ENCODE data around the gene FTO. TPM values are rescaled to one million over a fixed set of nuclear protein-coding genes. Genes with fewer than 3 reads are reported as not detected.

FTO gene
- total RNA-seq, 4 donors from 2014 or later, result 102 to 138 (median 130) TPM

GRCh38 chr16:53988136-53988535 lies 284.2 kb downstream of the FTO start:
- no peaks in the 10 kb centered on the region for H3K9me3 ChIP-seq
- H3K36me3 ChIP-seq, result no peaks in the 10 kb centered on the region
- H3K27me3 ChIP-seq, result no peaks in the 10 kb centered on the region
- no peak overlapping the region for H3K4me3 ChIP-seq
- WGBS, 2 donors (ENCODE audit: low coverage in 1 of 2), result 75 to 79% methylated on average over 2 of the region's 2 CpGs
- no peak overlapping the region for H3K27ac ChIP-seq
- H3K4me1 ChIP-seq, result peaks cover 0 to 16% (median 0%) of the 10 kb centered on the region in 3 donors
- no peak for ATAC-seq
- no peak for TF ChIP-seq POLR2AphosphoS5 (IDR thresholded peaks at IDR 0.05)
- TF ChIP-seq CTCF (IDR thresholded peaks at IDR 0.05), result no peak
- TF ChIP-seq POLR2A (IDR thresholded peaks at IDR 0.05), result no peak
- TF ChIP-seq EP300 (IDR thresholded peaks at IDR 0.05), result no peak

- H3K27ac ChIP-seq, result no peak overlapping the region
- H3K36me3 ChIP-seq, result no peaks in the 10 kb centered on the region
- WGBS, 2 donors (ENCODE audit: low coverage in 1 of 2), result 91 to 98% methylated on average over 3 of the region's 3 CpGs
- no peaks in the 10 kb centered on the region for H3K9me3 ChIP-seq
- no peaks in the 10 kb centered on the region for H3K27me3 ChIP-seq
- no peak for TF ChIP-seq POLR2A (IDR thresholded peaks at IDR 0.05)
- TF ChIP-seq EP300 (IDR thresholded peaks at IDR 0.05), result no peak
- TF ChIP-seq CTCF (IDR thresholded peaks at IDR 0.05), result no peak
- TF ChIP-seq POLR2AphosphoS5 (IDR thresholded peaks at IDR 0.05), result no peak
- H3K4me3 ChIP-seq, result no peak overlapping the region
- ATAC-seq, result no peak
- peaks cover 0 to 16% (median 0%) of the 10 kb centered on the region in 3 donors for H3K4me1 ChIP-seq
These were observed 285.6 kb downstream of the FTO start for GRCh38 chr16:53989597-53989996.

GRCh38 chr16:53991754-53992378 lies 287.9 kb downstream of the FTO start:
- no peak for ATAC-seq
- no peaks in the 10 kb centered on the region for H3K36me3 ChIP-seq
- H3K4me1 ChIP-seq, result peaks cover 0 to 16% (median 0%) of the 10 kb centered on the region in 3 donors
- no peak overlapping the region for H3K4me3 ChIP-seq
- H3K27ac ChIP-seq, result no peak overlapping the region
- TF ChIP-seq POLR2A (IDR thresholded peaks at IDR 0.05) (no peak), POLR2AphosphoS5 (IDR thresholded peaks at IDR 0.05) (no peak), EP300 (IDR thresholded peaks at IDR 0.05) (no peak), CTCF (IDR thresholded peaks at IDR 0.05) (no peak)
- 50 to 60% methylated on average over 8 of the region's 8 CpGs for WGBS, 2 donors (ENCODE audit: low coverage in 1 of 2)
- H3K9me3 ChIP-seq, result no peaks in the 10 kb centered on the region
- H3K27me3 ChIP-seq, result no peaks in the 10 kb centered on the region

GRCh38 chr16:53995378-53995777 lies 291.4 kb downstream of the FTO start:
- TF ChIP-seq CTCF (IDR thresholded peaks at IDR 0.05), result no peak
- no peak for TF ChIP-seq POLR2AphosphoS5 (IDR thresholded peaks at IDR 0.05)
- no peak for TF ChIP-seq POLR2A (IDR thresholded peaks at IDR 0.05)
- no peak for TF ChIP-seq EP300 (IDR thresholded peaks at IDR 0.05)
- no peak for ATAC-seq
- Histone ChIP-seq H3K27ac (no peak overlapping the region), H3K4me1 (peaks cover 0 to 16% (median 0%) of the 10 kb centered on the region in 3 donors), H3K36me3 (no peaks in the 10 kb centered on the region), H3K27me3 (no peaks in the 10 kb centered on the region), H3K9me3 (no peaks in the 10 kb centered on the region), H3K4me3 (no peak overlapping the region)
- 94 to 96% methylated on average over 5 to 6 of the region's 6 CpGs for WGBS, 2 donors (ENCODE audit: low coverage in 1 of 2)

GRCh38 chr16:53996961-53997360 lies 293.0 kb downstream of the FTO start:
- WGBS, 2 donors (ENCODE audit: low coverage in 1 of 2), result 93 to 100% methylated on average over 3 to 5 of the region's 5 CpGs
- no peak for TF ChIP-seq POLR2A (IDR thresholded peaks at IDR 0.05)
- no peak for TF ChIP-seq CTCF (IDR thresholded peaks at IDR 0.05)
- TF ChIP-seq EP300 (IDR thresholded peaks at IDR 0.05), result no peak
- TF ChIP-seq POLR2AphosphoS5 (IDR thresholded peaks at IDR 0.05), result no peak
- no peaks in the 10 kb centered on the region for H3K27me3 ChIP-seq
- no peak for ATAC-seq
- H3K27ac ChIP-seq, result no peak overlapping the region
- H3K4me3 ChIP-seq, result no peak overlapping the region
- H3K4me1 ChIP-seq, result peaks cover 0 to 4% (median 0%) of the 10 kb centered on the region in 3 donors
- H3K9me3 ChIP-seq, result no peaks in the 10 kb centered on the region
- no peaks in the 10 kb centered on the region for H3K36me3 ChIP-seq
